Endothelial cell (in vitro differentiated cells): ENCODE data around the gene SYMPK. TPM values are rescaled to one million over a fixed set of nuclear protein-coding genes. Genes with fewer than 3 reads are reported as not detected.

Experiments used
- DNase-seq: peaks from one replicate; pipeline ENCODE4 v3.0.0; 2021; ENCODE audit warnings: low spot score
- H3K27ac Mint-ChIP-seq: one replicate; pipeline ENCODE4 v1.8.0; 2021; ENCODE audit warnings: mixed read lengths, inconsistent platforms; ENCODE audit not compliant: unreplicated experiment
- H3K27me3 Mint-ChIP-seq: one replicate; pipeline ENCODE4 v1.8.0; 2021; ENCODE audit warnings: mild to moderate bottlenecking, moderate library complexity, mixed read lengths, inconsistent platforms; ENCODE audit not compliant: unreplicated experiment
- H3K36me3 Mint-ChIP-seq: one replicate; pipeline ENCODE4 v1.8.0; 2021; ENCODE audit warnings: mild to moderate bottlenecking, low read depth, mixed read lengths, inconsistent platforms; ENCODE audit not compliant: unreplicated experiment
- H3K4me1 Mint-ChIP-seq: one replicate; pipeline ENCODE4 v1.8.0; 2021; ENCODE audit warnings: mild to moderate bottlenecking, mixed read lengths, inconsistent platforms; ENCODE audit not compliant: unreplicated experiment
- H3K4me3 Mint-ChIP-seq: one replicate; pipeline ENCODE4 v1.8.0; 2021; ENCODE audit warnings: mild to moderate bottlenecking, mixed read lengths, inconsistent platforms; ENCODE audit not compliant: unreplicated experiment
- H3K9me3 Mint-ChIP-seq: one replicate; pipeline ENCODE4 v1.8.0; 2021; ENCODE audit warnings: mixed read lengths, inconsistent platforms; ENCODE audit not compliant: unreplicated experiment
- CTCF ChIP-seq: fragments of 200-600 bp; sonication (generic); IDR thresholded peaks from one replicate; pipeline ENCODE4 v1.5.0; 2021; ENCODE audit warnings: antibody characterized with exemption; ENCODE audit not compliant: unreplicated experiment
- total RNA-seq: library from RNA; stranded (reverse); fragmentation: NEBNext Ultra II Directional; extraction: Animal tissue kit (Norgen Biotek cat#: 25700); gene quantifications from one replicate; pipeline ENCODE4 v1.2.1, GENCODE V29; 2021; ENCODE audit not compliant: unreplicated experiment

Gene SYMPK
- total RNA-seq, 1 donor from 2014 or later, result 70.7 TPM

DNA sequence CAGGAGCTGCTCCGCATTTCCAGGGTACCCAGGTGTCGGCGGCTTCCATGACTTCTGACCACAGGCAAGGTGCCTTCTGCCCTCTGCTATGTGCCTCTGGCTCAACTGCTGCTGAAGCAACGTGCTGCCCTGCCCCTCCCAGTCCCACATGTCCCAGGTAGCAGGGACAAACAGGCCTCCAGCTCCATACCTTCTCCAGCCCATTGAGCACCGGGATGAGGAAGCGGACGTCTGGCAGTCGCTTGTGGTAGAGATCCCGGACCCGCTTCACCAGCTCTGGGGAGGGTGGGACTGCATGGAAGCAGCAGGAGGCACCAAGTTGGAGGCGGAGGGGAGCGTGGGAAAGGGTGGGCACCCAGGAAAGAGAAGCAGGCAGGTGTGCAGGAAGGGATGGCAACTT is 39.8 kb downstream of the SYMPK start:
- no peak overlapping the region for H3K27ac Mint-ChIP-seq
- peaks cover 18% of the 10 kb centered on the region for H3K36me3 Mint-ChIP-seq
- H3K4me3 Mint-ChIP-seq, result no peak overlapping the region
- H3K4me1 Mint-ChIP-seq, result peaks cover 3% of the 10 kb centered on the region
- no peak for DNase-seq
- TF ChIP-seq CTCF, result no peak
- no peaks in the 10 kb centered on the region for H3K9me3 Mint-ChIP-seq
- H3K27me3 Mint-ChIP-seq, result peaks cover 24% of the 10 kb centered on the region

DNA sequence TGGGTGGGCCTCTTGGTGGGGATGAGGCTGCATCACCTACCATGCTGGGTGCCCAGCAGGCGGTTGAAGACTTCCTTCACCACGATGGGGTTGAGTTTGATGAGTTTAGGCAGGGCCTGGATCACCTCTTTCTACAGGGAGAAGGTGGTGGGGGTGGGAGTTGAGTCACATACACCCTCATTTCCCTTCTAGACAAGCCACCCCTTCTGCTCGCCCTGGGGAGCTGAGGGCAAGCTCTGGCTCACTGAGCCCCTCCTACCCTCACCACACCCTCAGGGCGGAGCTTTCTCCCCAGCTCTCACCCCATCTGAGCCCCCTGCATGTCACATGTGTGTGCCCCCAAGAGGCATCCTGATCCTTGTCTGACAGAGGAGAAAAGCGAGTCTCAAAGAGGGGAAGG is 40.2 kb downstream of the SYMPK start:
- no peaks in the 10 kb centered on the region for H3K9me3 Mint-ChIP-seq
- H3K27ac Mint-ChIP-seq, result no peak overlapping the region
- DNase-seq, result no peak
- H3K36me3 Mint-ChIP-seq, result peaks cover 14% of the 10 kb centered on the region
- peaks cover 21% of the 10 kb centered on the region for H3K27me3 Mint-ChIP-seq
- H3K4me3 Mint-ChIP-seq, result no peak overlapping the region
- peaks cover 3% of the 10 kb centered on the region for H3K4me1 Mint-ChIP-seq
- TF ChIP-seq CTCF, result no peak

- peaks cover 9% of the 10 kb centered on the region for H3K36me3 Mint-ChIP-seq
- H3K4me1 Mint-ChIP-seq, result peaks cover 3% of the 10 kb centered on the region
- DNase-seq, result no peak
- H3K4me3 Mint-ChIP-seq, result peak overlapping the region; percentile 14
- TF ChIP-seq CTCF, result no peak
- H3K27me3 Mint-ChIP-seq, result peaks cover 19% of the 10 kb centered on the region
- no peak overlapping the region for H3K27ac Mint-ChIP-seq
- H3K9me3 Mint-ChIP-seq, result no peaks in the 10 kb centered on the region
These were observed 41.4 kb downstream of the SYMPK start for GRCh38 chr19:45821570-45821969.

GRCh38 chr19:45821103-45821521 is 41.8 kb downstream of the SYMPK start:
- peak overlapping the region; percentile 14 for H3K4me3 Mint-ChIP-seq
- DNase-seq, result no peak
- H3K4me1 Mint-ChIP-seq, result peaks cover 3% of the 10 kb centered on the region
- peaks cover 9% of the 10 kb centered on the region for H3K36me3 Mint-ChIP-seq
- no peaks in the 10 kb centered on the region for H3K9me3 Mint-ChIP-seq
- peaks cover 19% of the 10 kb centered on the region for H3K27me3 Mint-ChIP-seq
- no peak for TF ChIP-seq CTCF
- no peak overlapping the region for H3K27ac Mint-ChIP-seq

DNA sequence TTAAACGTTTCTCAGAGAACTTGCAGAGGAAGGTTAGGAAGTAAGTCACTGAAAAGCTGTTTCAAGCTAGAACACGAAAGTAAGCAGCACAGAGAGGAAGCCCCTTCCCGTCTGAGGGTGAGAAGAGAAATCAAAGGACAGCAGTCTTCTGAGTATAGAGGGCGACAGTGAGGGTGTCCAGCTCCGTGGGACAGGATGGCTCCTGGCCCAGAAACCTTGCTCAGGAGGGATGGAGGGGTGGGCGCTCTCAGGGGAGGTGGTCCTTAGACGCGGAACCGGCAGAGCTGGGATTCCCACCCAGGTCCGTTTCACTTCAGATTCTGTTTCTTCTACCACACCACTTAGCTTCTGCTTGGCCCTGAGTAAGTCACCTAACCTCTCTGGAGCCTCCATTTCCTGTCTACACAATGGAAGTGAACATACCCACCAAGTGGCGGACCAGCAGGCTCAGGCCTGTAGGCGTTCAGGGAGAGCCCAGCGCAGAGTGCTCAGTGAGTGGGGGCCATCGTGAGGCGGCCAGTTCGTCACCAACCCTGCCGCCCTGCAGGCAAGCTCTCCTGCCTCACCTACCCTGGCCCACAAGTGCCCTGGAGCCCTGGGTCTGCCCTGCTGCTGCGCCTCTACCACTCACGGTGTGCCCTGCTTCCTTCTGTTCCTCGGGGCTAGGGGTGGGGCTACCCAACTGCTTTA is 42.4 kb downstream of the SYMPK start:
- no peaks in the 10 kb centered on the region for H3K9me3 Mint-ChIP-seq
- peaks cover 7% of the 10 kb centered on the region for H3K36me3 Mint-ChIP-seq
- no peak overlapping the region for H3K4me3 Mint-ChIP-seq
- peaks cover 16% of the 10 kb centered on the region for H3K27me3 Mint-ChIP-seq
- TF ChIP-seq CTCF, result no peak
- H3K4me1 Mint-ChIP-seq, result peaks cover 3% of the 10 kb centered on the region
- no peak overlapping the region for H3K27ac Mint-ChIP-seq
- no peak for DNase-seq
